Measurements from ENCODE around the gene FOLH1.
"Not testable (repeated sequence)": the region's sequence is repeated elsewhere in the genome, so short reads cannot be mapped to it uniquely, and the experiment has no call there.

FOLH1 gene

DNA sequence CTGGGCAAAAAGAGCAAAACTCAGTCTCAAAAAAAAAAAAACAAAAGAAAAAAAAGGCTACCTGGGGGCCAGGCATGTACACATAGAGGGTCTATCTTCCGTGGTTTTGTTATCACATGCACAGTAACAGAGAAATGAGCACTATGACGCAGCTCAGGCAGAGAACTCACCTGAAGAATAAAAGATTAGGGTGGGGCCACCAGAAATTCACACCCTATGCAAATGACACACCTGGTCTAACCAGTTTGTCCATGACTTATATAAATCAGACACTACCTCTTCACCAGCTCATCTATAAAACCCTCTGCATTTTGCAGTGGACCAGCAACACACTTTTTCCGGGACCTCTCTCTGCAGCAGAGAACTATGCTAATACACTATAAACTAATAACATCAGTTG, 30.5 kb downstream of the FOLH1 start:
- not testable (repeated sequence) for DNase-seq (ENCODE audit: low read depth, low spot score)

DNA sequence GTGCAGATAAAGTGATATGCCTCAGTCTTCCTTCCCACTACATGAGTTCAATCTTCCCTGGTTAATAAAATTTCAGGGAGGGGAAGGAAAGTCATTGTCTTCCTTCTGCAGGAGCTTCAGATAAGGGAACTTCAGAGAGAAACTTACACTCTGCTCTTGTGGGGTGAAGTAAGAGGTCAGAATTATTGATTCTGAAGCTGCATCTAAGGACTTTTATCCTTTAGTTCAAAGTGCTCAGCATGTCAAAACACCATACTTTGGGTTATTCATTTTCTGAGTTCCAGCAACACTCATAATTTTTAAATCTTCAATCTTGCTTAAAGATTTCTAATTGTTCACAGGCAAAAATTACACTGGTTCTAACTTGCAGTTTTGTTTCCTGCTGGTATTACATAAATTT, 33.0 kb downstream of the FOLH1 start:
- not testable (repeated sequence) for DNase-seq (ENCODE audit: low read depth, low spot score)

- not testable (repeated sequence) for DNase-seq (ENCODE audit: low read depth, low spot score)
Measured at GRCh38 chr11:49174691-49175366, 33.6 kb downstream of the FOLH1 start.

DNA sequence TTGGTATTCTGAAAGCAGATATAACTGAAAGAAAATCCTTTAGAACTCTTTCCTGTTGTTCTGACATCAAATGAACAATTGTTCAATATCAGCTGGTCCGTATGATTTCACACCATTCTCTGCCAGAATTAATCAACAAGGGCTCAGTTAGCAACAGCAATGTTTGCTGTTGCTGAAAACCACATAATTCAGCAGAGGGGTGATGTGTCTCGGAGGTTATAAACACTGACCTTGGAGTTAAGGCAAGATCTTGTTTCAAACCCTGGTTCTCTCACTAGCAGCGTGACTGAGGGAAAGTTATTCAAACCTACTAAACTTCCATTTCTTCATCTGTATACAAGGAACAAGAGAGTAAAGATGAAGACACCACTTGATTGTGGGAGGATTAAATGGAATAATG, 36.8 kb downstream of the FOLH1 start:
- DNase-seq (ENCODE audit: low read depth, low spot score), result not testable (repeated sequence)

DNA sequence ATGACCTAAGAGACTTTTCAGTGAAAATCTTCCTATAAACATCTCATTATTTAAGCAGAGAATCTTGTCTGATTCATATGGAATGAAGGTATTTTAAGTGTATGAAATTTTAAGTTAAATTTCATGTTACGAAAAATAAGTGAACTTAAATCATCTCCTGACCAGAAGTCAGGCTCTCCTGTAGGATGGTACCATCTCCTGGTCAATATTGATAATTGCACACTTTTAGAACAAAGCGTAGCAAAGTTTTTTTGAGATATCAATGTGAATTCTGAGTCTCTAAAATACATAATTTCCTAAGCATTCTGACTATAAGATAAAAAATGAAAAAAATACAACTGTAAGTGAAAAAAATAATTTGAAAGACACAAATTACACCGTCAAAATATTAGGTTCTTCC, 38.8 kb downstream of the FOLH1 start:
- DNase-seq (ENCODE audit: low read depth, low spot score), result not testable (repeated sequence)

DNA sequence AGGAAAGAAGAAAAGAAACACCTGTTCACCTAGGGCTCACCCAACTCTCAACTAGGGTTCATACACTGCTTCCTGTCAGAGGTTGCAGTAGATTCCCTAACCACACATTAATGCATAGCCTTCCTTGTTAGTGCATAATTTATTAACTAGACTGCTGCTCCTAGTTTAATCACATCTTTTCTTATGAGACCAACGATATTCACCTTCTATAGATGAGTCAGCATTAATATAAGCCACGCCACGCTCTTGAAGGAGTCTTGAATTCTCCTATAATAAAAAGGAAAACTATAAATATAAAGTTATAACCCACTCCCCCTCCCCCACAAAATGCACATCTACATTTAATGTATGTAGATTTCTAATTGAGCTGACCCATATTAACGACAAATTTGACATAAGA, 39.4 kb downstream of the FOLH1 start:
- DNase-seq (ENCODE audit: low read depth, low spot score), result not testable (repeated sequence)

DNA sequence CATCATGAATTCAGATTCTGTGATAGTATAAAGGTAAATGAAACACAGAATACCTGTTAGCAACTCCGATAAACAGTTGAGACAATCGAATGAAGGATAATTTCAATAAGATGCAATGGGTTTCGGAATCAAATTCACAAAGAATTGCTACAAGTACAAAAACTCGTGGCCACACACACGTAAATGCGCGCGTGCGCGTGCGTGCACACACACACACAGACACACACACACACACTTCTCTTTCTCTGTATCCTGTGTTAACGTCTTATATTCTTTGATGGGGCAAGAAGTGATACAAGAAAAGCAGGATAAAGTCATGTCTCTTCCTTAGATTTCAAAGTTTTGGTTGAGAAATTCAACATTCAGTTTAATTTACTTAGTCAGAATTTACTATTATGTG, 57.2 kb downstream of the FOLH1 start:
- no peak for DNase-seq (ENCODE audit: low read depth, low spot score)

DNA sequence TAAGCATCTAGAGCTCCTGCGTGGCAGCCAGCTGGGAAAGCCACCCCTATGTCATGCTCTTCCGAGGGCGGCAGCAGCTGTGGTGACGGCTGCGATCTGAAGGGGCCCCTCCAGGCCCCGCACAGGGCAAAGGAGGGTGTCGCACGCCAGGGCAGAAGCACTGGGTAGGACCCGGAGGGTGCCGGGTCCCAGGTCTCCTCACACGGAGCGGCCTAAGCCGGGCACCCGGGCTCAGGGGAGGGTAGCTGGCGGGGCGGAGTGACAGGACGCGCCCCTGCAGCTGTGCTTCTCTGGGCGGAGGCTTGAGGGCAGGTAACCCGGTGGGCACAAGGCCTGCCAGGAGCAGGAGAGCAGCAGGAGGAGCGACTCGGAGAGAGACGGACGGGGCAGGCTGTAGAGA, 106.0 kb downstream of the FOLH1 start:
- not testable (repeated sequence) for DNase-seq (ENCODE audit: low read depth, low spot score)

All from brain pericyte (primary cell).